Stimulated activated CD4-positive, alpha-beta T cell treated with anti-CD3 and anti-CD28 coated beads, Interleukin-12 subunit alpha, Interleukin-12 subunit beta, amount 100 ng/mL, for 48 hours (primary cell): ENCODE results near the gene CDK5RAP2.
"Not testable (repeated sequence)": the region's sequence is repeated elsewhere in the genome, so short reads cannot be mapped to it uniquely, and the experiment has no call there.

Experiments used
- DNase-seq, 3 donors: peaks; one replicate each; pipeline ENCODE4 v3.0.0-alpha.2; 2020; ENCODE audit warnings: low read depth in 2 of 3, low spot score in 1 of 3

CDK5RAP2 gene

GRCh38 chr9:120474591-120475243, 105.2 kb downstream of the CDK5RAP2 start:
- DNase-seq: no peak

- DNase-seq: no peak
Measured at GRCh38 chr9:120473608-120474007, 106.4 kb downstream of the CDK5RAP2 start.

GRCh38 chr9:120465685-120466407, 114.1 kb downstream of the CDK5RAP2 start:
- DNase-seq: no peak

- DNase-seq: no peak
Measured at GRCh38 chr9:120464887-120465421, 115.0 kb downstream of the CDK5RAP2 start.

- DNase-seq: no peak
Measured at GRCh38 chr9:120464176-120464886, 115.6 kb downstream of the CDK5RAP2 start.

- no peak for DNase-seq
Measured at GRCh38 chr9:120463765-120464164, 116.2 kb downstream of the CDK5RAP2 start.

- not testable (repeated sequence) for DNase-seq
Measured at GRCh38 chr9:120461677-120462076, 118.3 kb downstream of the CDK5RAP2 start.

- no peak for DNase-seq
Measured at GRCh38 chr9:120456218-120456617, 123.7 kb downstream of the CDK5RAP2 start.

- DNase-seq: no peak
Measured at GRCh38 chr9:120454467-120454866, 125.5 kb downstream of the CDK5RAP2 start.

GRCh38 chr9:120453792-120454191, 126.2 kb downstream of the CDK5RAP2 start:
- no peak for DNase-seq

- DNase-seq: no peak
Measured at GRCh38 chr9:120452631-120453030, 127.3 kb downstream of the CDK5RAP2 start.

- DNase-seq: no peak
Measured at GRCh38 chr9:120450916-120451315, 129.1 kb downstream of the CDK5RAP2 start.

GRCh38 chr9:120449566-120449965, 130.4 kb downstream of the CDK5RAP2 start:
- no peak for DNase-seq

- no peak for DNase-seq
Measured at GRCh38 chr9:120447959-120448500, 131.9 kb downstream of the CDK5RAP2 start.

- DNase-seq: no peak
Measured at GRCh38 chr9:120446671-120447070, 133.3 kb downstream of the CDK5RAP2 start.

- DNase-seq: no peak
Measured at GRCh38 chr9:120443976-120444375, 136.0 kb downstream of the CDK5RAP2 start.

GRCh38 chr9:120443489-120443888, 136.5 kb downstream of the CDK5RAP2 start:
- DNase-seq: no peak

- DNase-seq: no peak
Measured at GRCh38 chr9:120442308-120442995, 137.5 kb downstream of the CDK5RAP2 start.

GRCh38 chr9:120441426-120442307, 138.3 kb downstream of the CDK5RAP2 start:
- no peak for DNase-seq

GRCh38 chr9:120440791-120441190, 139.2 kb downstream of the CDK5RAP2 start:
- no peak for DNase-seq
